Neuronal stem cell (in vitro differentiated cells): ENCODE measurements around the gene PRM2.

Experiments used
- DNase-seq: peaks from one replicate; pipeline ENCODE4 v3.0.0-alpha.2; 2013; ENCODE audit warnings: low spot score
- H2AFZ ChIP-seq: one replicate; pipeline ENCODE4 v1.6.1; 2013; ENCODE audit warnings: mild to moderate bottlenecking, low read length, inconsistent platforms
- H2AK5ac ChIP-seq: 2 replicates; pipeline ENCODE4 v1.6.1; 2013; ENCODE audit warnings: low read depth, mild to moderate bottlenecking, inconsistent platforms, low read length, moderate library complexity, mixed read lengths
- H2BK120ac ChIP-seq: 2 replicates; pipeline ENCODE4 v1.6.1; 2013; ENCODE audit warnings: low read depth, mild to moderate bottlenecking, inconsistent platforms, low read length, moderate library complexity, mixed read lengths
- H2BK12ac ChIP-seq: one replicate; pipeline ENCODE4 v1.6.1; 2013; ENCODE audit warnings: low read length, inconsistent platforms
- H2BK15ac ChIP-seq: 2 replicates; pipeline ENCODE4 v1.6.1; 2013; ENCODE audit warnings: mild to moderate bottlenecking, low read length, inconsistent platforms, mixed read lengths
- H2BK5ac ChIP-seq: one replicate; pipeline ENCODE4 v1.6.1; 2013; ENCODE audit warnings: inconsistent platforms, mild to moderate bottlenecking, low read length, moderate library complexity
- H3K14ac ChIP-seq: one replicate; pipeline ENCODE4 v1.6.1; 2013; ENCODE audit warnings: low read length, inconsistent platforms
- H3K18ac ChIP-seq: 2 replicates; pipeline ENCODE4 v1.6.1; 2013; ENCODE audit warnings: low read length, inconsistent platforms
- H3K23ac ChIP-seq: 2 replicates; pipeline ENCODE4 v1.6.1; 2013; ENCODE audit warnings: low read depth, mild to moderate bottlenecking, mixed read lengths, low read length, inconsistent platforms; ENCODE audit not compliant: poor library complexity
- H3K27ac ChIP-seq: replicated peaks from 3 replicates; pipeline ENCODE4 v1.5.1; 2013; ENCODE audit warnings: low read length, inconsistent platforms
- H3K27me3 ChIP-seq, 3 experiments: 2 replicates each; pipeline ENCODE4 v1.6.1; 2013; ENCODE audit warnings: low read length in 3 of 3, mild to moderate bottlenecking in 2 of 3, inconsistent platforms in 1 of 3, low read depth in 1 of 3, mixed read lengths in 1 of 3, moderate library complexity in 1 of 3; ENCODE audit not compliant: control insufficient read depth in 3 of 3, insufficient read depth in 3 of 3
- H3K36me3 ChIP-seq, 2 donors: replicated peaks in 1 of 2; 2 replicates each; pipeline ENCODE4 v1.6.1; 2013; ENCODE audit warnings: low read length in 2 of 2; ENCODE audit not compliant: control insufficient read depth in 2 of 2, insufficient read depth in 2 of 2
- H3K4ac ChIP-seq: 2 replicates; pipeline ENCODE4 v1.6.1; 2013; ENCODE audit warnings: inconsistent platforms, mild to moderate bottlenecking, low read length, moderate library complexity
- H3K4me1 ChIP-seq, 2 donors: 1 replicate in 1 of 2; 2 replicates in 1 of 2; pipeline ENCODE4 v1.6.1; 2013; ENCODE audit warnings: low read length in 2 of 2, low read depth in 1 of 2; ENCODE audit not compliant: control insufficient read depth in 2 of 2, insufficient read depth in 1 of 2
- H3K4me2 ChIP-seq: one replicate; pipeline ENCODE4 v1.6.1; 2013; ENCODE audit warnings: mild to moderate bottlenecking, low read length, inconsistent platforms; ENCODE audit not compliant: insufficient read depth, poor library complexity, severe bottlenecking
- H3K4me3 ChIP-seq, 2 donors: 2 replicates each; pipeline ENCODE4 v1.5.1; 2013; ENCODE audit warnings: low read length in 2 of 2, mild to moderate bottlenecking in 2 of 2, inconsistent platforms in 1 of 2, moderate library complexity in 1 of 2
- H3K79me1 ChIP-seq: one replicate; pipeline ENCODE4 v1.6.1; 2013; ENCODE audit warnings: low read depth, mild to moderate bottlenecking, inconsistent platforms, low read length, moderate library complexity
- H3K9ac ChIP-seq: one replicate; pipeline ENCODE4 v1.6.1; 2013; ENCODE audit warnings: mild to moderate bottlenecking, low read depth, low read length, inconsistent platforms; ENCODE audit not compliant: poor library complexity
- H3K9me3 ChIP-seq, 2 donors: replicated peaks in 1 of 2; 2 replicates each; pipeline versions ENCODE3 to v1.6.1; 2013; ENCODE audit warnings: low read length in 2 of 2, mild to moderate bottlenecking in 2 of 2, inconsistent platforms in 1 of 2, low read depth in 1 of 2, mixed read lengths in 1 of 2, moderate library complexity in 1 of 2; ENCODE audit not compliant: control insufficient read depth in 2 of 2, insufficient read depth in 1 of 2
- H4K8ac ChIP-seq: one replicate; pipeline ENCODE4 v1.6.1; 2013; ENCODE audit warnings: low read depth, mild to moderate bottlenecking, inconsistent platforms, low read length, moderate library complexity
- H4K91ac ChIP-seq: one replicate; pipeline ENCODE4 v1.6.1; 2013; ENCODE audit warnings: low read length, low read depth, mild to moderate bottlenecking, inconsistent platforms; ENCODE audit not compliant: poor library complexity
- WGBS, 2 donors: extraction: QIAGEN DNeasy Blood & Tissue Kit; methylation state at CpG; one replicate each; pipeline ENCODE4 v1.1.7; 2013; ENCODE audit warnings: missing lambda C conversion rate in 2 of 2, mixed read lengths in 1 of 2; ENCODE audit not compliant: insufficient read length in 2 of 2, insufficient replicate concordance in 1 of 2; ENCODE audit errors: extremely low coverage in 2 of 2; 5-methylcytosine and 5-hydroxymethylcytosine counted together

The PRM2 gene

GRCh38 chr16:11252482-11252931, 23.8 kb downstream of the PRM2 start:
- Histone ChIP-seq H3K79me1 (no peaks in the 10 kb centered on the region), H4K8ac (no peak overlapping the region), H3K9ac (no peak overlapping the region), H3K4me3 (no peak overlapping the region), H3K27ac (no peak overlapping the region), H3K14ac (no peak overlapping the region), H2AFZ (no peak overlapping the region), H2BK5ac (no peak overlapping the region), H2BK120ac (no peak overlapping the region), H2BK12ac (no peak overlapping the region), H2BK15ac (no peak overlapping the region), H3K4ac (no peak overlapping the region), H3K9me3 (no peaks in the 10 kb centered on the region), H3K4me1 (peaks cover 7 to 8% of the 10 kb centered on the region in 2 donors), H3K18ac (no peak overlapping the region), H3K23ac (peak overlapping the region; percentile 29), H3K4me2 (no peak overlapping the region), H3K27me3 (peaks cover 0 to 18% (median 0%) of the 10 kb centered on the region in 3 experiments), H3K36me3 (peaks cover 0 to 18% of the 10 kb centered on the region in 2 donors), H4K91ac (no peak overlapping the region), H2AK5ac (no peak overlapping the region)
- WGBS, 2 donors = no CpG with 5 or more reads among the region's 8 CpGs
- no peak for DNase-seq

GRCh38 chr16:11251525-11252481, 24.5 kb downstream of the PRM2 start:
- Histone ChIP-seq H2BK15ac (no peak overlapping the region), H3K18ac (peak overlapping the region; percentile 40), H2BK120ac (no peak overlapping the region), H2AK5ac (peak overlapping the region; percentile 63), H4K8ac (no peak overlapping the region), H3K27ac (no peak overlapping the region), H4K91ac (no peak overlapping the region), H3K4me3 (no peak overlapping the region), H3K23ac (peak overlapping the region; percentile 29), H3K27me3 (peaks cover 0 to 15% (median 0%) of the 10 kb centered on the region in 3 experiments), H3K36me3 (peaks cover 0 to 18% of the 10 kb centered on the region in 2 donors), H3K79me1 (no peaks in the 10 kb centered on the region), H2AFZ (no peak overlapping the region), H3K4ac (no peak overlapping the region), H3K9ac (no peak overlapping the region), H3K9me3 (no peaks in the 10 kb centered on the region), H3K4me2 (no peak overlapping the region), H2BK5ac (no peak overlapping the region), H3K14ac (no peak overlapping the region), H3K4me1 (peaks cover 3 to 4% of the 10 kb centered on the region in 2 donors), H2BK12ac (no peak overlapping the region)
- no CpG with 5 or more reads among the region's 18 CpGs for WGBS, 2 donors
- no peak for DNase-seq

- H3K14ac ChIP-seq = no peak overlapping the region
- no peaks in the 10 kb centered on the region for H3K79me1 ChIP-seq
- H3K4me3 ChIP-seq = no peak overlapping the region
- H4K91ac ChIP-seq = no peak overlapping the region
- H2BK5ac ChIP-seq = no peak overlapping the region
- H4K8ac ChIP-seq = no peak overlapping the region
- H3K4me1 ChIP-seq = peaks cover 3% of the 10 kb centered on the region in 2 donors
- H3K27me3 ChIP-seq = peaks cover 0 to 13% (median 0%) of the 10 kb centered on the region in 3 experiments
- no peak overlapping the region for H2AK5ac ChIP-seq
- no peak for DNase-seq
- no peak overlapping the region for H3K18ac ChIP-seq
- H3K9ac ChIP-seq = no peak overlapping the region
- H3K27ac ChIP-seq = no peak overlapping the region
- no peak overlapping the region for H2BK120ac ChIP-seq
- no peak overlapping the region for H2AFZ ChIP-seq
- no CpG with 5 or more reads among the region's 10 CpGs for WGBS, 2 donors
- H2BK12ac ChIP-seq = no peak overlapping the region
- no peak overlapping the region for H3K23ac ChIP-seq
- no peak overlapping the region for H3K4ac ChIP-seq
- no peak overlapping the region for H3K4me2 ChIP-seq
- peaks cover 0 to 18% of the 10 kb centered on the region in 2 donors for H3K36me3 ChIP-seq
- no peak overlapping the region for H2BK15ac ChIP-seq
- no peaks in the 10 kb centered on the region for H3K9me3 ChIP-seq
These were observed 25.3 kb downstream of the PRM2 start for GRCh38 chr16:11250786-11251524.
